ENCODE measurements around the gene ROR2.

Gene ROR2

DNA sequence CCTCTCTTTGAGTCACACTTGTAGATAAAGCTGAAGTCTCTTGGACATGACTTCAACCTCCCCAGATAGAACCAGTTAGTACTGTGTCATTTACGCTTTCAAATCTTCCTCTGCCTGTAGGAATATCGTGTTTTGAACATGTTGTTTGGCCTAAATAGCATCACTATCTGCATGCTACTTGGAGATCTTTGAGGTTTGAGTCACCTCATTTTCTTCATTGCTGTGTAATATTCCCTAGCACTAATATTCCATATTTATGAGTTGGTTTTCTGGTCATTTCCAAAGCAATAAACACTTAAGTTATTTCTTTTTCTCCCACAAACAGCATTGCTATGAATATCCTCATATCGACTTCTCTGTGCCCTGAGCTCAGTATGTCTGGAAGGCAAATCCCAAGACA lies 100.3 kb downstream of the ROR2 start:
- Histone ChIP-seq H4K20me1 (ENCODE audit: low read depth, low read length) (no peaks in the 10 kb centered on the region), H3K4me3 (ENCODE audit: insufficient read depth, low read length, poor library complexity, severe bottlenecking) (no peak overlapping the region), H3K27ac (ENCODE audit: low read depth, low read length) (no peak overlapping the region), H3K79me2 (ENCODE audit: insufficient read depth, low read length) (no peaks in the 10 kb centered on the region), H3K4me2 (ENCODE audit: low read depth, low read length, poor library complexity, severe bottlenecking) (no peak overlapping the region), H3K9ac (ENCODE audit: low read length) (no peak overlapping the region), H3K36me3 (ENCODE audit: low read length) (no peaks in the 10 kb centered on the region), H2AFZ (ENCODE audit: low read depth, low read length, severe bottlenecking) (no peak overlapping the region), H3K9me2 (replicated peaks; ENCODE audit: insufficient read depth, low read length) (no peaks in the 10 kb centered on the region), H3F3A (ENCODE audit: insufficient read depth) (no peaks in the 10 kb centered on the region), H3K27me3 (ENCODE audit: low read length) (no peaks in the 10 kb centered on the region), H3K9me3 (ENCODE audit: insufficient read depth, low read length) (no peaks in the 10 kb centered on the region)
- TF ChIP-seq, protein P1, sequence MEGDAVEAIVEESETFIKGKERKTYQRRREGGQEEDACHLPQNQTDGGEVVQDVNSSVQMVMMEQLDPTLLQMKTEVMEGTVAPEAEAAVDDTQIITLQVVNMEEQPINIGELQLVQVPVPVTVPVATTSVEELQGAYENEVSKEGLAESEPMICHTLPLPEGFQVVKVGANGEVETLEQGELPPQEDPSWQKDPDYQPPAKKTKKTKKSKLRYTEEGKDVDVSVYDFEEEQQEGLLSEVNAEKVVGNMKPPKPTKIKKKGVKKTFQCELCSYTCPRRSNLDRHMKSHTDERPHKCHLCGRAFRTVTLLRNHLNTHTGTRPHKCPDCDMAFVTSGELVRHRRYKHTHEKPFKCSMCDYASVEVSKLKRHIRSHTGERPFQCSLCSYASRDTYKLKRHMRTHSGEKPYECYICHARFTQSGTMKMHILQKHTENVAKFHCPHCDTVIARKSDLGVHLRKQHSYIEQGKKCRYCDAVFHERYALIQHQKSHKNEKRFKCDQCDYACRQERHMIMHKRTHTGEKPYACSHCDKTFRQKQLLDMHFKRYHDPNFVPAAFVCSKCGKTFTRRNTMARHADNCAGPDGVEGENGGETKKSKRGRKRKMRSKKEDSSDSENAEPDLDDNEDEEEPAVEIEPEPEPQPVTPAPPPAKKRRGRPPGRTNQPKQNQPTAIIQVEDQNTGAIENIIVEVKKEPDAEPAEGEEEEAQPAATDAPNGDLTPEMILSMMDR (IDR thresholded peaks at IDR 0.05; ENCODE audit: insufficient read depth, low read length, poor library complexity, severe bottlenecking), result no peak
- TF ChIP-seq EZH2phosphoT487 (conservative IDR thresholded peaks at IDR 0.05; ENCODE audit: low read length), result no peak

DNA sequence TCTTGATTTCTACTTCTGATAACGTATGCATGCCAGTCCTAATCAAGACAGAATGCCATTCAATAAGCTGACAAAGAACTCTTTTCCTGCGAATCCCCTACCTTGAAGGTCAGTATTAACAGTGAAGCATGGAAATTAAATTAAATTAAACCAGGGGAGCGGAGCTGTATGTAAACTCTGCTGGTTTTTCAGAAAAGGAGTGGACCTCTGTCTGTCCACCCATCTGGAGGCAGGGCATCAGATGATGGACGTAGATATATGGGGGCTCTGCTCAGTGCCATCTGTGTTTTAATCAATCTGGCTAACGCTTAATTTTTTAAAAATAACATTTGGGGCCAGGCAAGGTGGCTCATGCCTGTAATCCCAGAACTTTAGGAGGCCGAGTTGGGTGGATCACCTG lies 101.9 kb downstream of the ROR2 start:
- H3K4me2 ChIP-seq (ENCODE audit: low read depth, low read length, poor library complexity, severe bottlenecking), result no peak overlapping the region
- no peaks in the 10 kb centered on the region for H3K9me3 ChIP-seq (ENCODE audit: insufficient read depth, low read length)
- no peak overlapping the region for H2AFZ ChIP-seq (ENCODE audit: low read depth, low read length, severe bottlenecking)
- H3K36me3 ChIP-seq (ENCODE audit: low read length), result no peaks in the 10 kb centered on the region
- no peak overlapping the region for H3K9ac ChIP-seq (ENCODE audit: low read length)
- no peak for TF ChIP-seq EZH2phosphoT487 (conservative IDR thresholded peaks at IDR 0.05; ENCODE audit: low read length)
- TF ChIP-seq, protein P1 (IDR thresholded peaks at IDR 0.05; ENCODE audit: insufficient read depth, low read length, poor library complexity, severe bottlenecking), result no peak
- no peaks in the 10 kb centered on the region for H3K9me2 ChIP-seq (replicated peaks; ENCODE audit: insufficient read depth, low read length)
- H3K79me2 ChIP-seq (ENCODE audit: insufficient read depth, low read length), result no peaks in the 10 kb centered on the region
- H3K4me3 ChIP-seq (ENCODE audit: insufficient read depth, low read length, poor library complexity, severe bottlenecking), result no peak overlapping the region
- H3K27me3 ChIP-seq (ENCODE audit: low read length), result no peaks in the 10 kb centered on the region
- no peaks in the 10 kb centered on the region for H4K20me1 ChIP-seq (ENCODE audit: low read depth, low read length)
- no peak overlapping the region for H3K27ac ChIP-seq (ENCODE audit: low read depth, low read length)
- H3F3A ChIP-seq (ENCODE audit: insufficient read depth), result no peaks in the 10 kb centered on the region

DNA sequence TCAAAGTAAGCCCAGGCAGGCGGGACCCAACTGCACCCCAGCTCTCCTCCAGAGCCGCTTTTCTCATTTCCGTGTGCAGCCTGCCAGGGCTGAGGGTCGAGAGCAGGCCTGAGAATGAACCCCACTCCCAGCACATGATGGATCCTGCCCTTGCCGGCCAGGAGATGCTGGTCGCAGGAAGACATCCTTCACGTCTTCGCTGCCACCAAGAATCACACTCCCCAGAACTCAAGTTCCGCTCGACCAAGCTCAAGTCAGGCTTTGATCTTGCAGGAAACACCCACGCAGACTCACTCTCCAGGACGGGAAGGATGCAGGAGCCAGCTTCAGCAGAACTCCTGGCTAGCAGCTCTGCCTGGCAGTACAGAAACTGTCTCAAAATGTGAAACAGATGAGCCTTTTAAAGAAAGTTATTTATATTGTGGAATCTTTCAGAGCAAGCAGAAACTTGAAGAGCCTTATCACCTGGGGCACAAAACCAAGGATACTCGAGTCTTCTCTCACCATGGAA lies 102.4 kb downstream of the ROR2 start:
- Histone ChIP-seq H3K27ac (ENCODE audit: low read depth, low read length) (no peak overlapping the region), H4K20me1 (ENCODE audit: low read depth, low read length) (no peaks in the 10 kb centered on the region), H3K9me2 (replicated peaks; ENCODE audit: insufficient read depth, low read length) (no peaks in the 10 kb centered on the region), H3K36me3 (ENCODE audit: low read length) (no peaks in the 10 kb centered on the region), H3K9me3 (ENCODE audit: insufficient read depth, low read length) (no peaks in the 10 kb centered on the region), H3F3A (ENCODE audit: insufficient read depth) (no peaks in the 10 kb centered on the region), H3K4me2 (ENCODE audit: low read depth, low read length, poor library complexity, severe bottlenecking) (no peak overlapping the region), H3K9ac (ENCODE audit: low read length) (no peak overlapping the region), H3K4me3 (ENCODE audit: insufficient read depth, low read length, poor library complexity, severe bottlenecking) (no peak overlapping the region), H2AFZ (ENCODE audit: low read depth, low read length, severe bottlenecking) (no peak overlapping the region), H3K27me3 (ENCODE audit: low read length) (no peaks in the 10 kb centered on the region), H3K79me2 (ENCODE audit: insufficient read depth, low read length) (no peaks in the 10 kb centered on the region)
- TF ChIP-seq, protein P1 (IDR thresholded peaks at IDR 0.05; ENCODE audit: insufficient read depth, low read length, poor library complexity, severe bottlenecking), result no peak
- TF ChIP-seq EZH2phosphoT487 (conservative IDR thresholded peaks at IDR 0.05; ENCODE audit: low read length), result no peak
